T-cell (primary cell): ENCODE results near the gene KIAA2012. TPM values are rescaled to one million over a fixed set of nuclear protein-coding genes. Genes with fewer than 3 reads are reported as not detected.

Experiments
- ATAC-seq, 4 experiments: fragments of 200-7000 bp in 3 of 4; fragments of 150-1000 bp in 1 of 4; cut with Tn5 transposase; replicated peaks in 1 of 4; 1 replicate in 3 of 4; 2 replicates in 1 of 4; pipeline ENCODE4 v1.10.0; 2021; ENCODE audit warnings: moderate library complexity in 3 of 4, mild to moderate bottlenecking in 2 of 4, moderate number of reproducible peaks in 1 of 4
- CTCF ChIA-PET, 2 donors: fragments of 300-600 bp; sonication (Branson Sonifier 250); formaldehyde crosslinking; loops; one replicate each; lab custom pipeline; 2022; ENCODE audit warnings: antibody characterized with exemption in 2 of 2; lab: Charles Lee
- POLR2A ChIA-PET, 2 donors: fragments of 300-600 bp; sonication (Branson Sonifier 250); formaldehyde crosslinking; loops; one replicate each; lab custom pipeline; 2022; ENCODE audit warnings: antibody characterized with exemption in 2 of 2; lab: Charles Lee
- DNase-seq, 35 experiments: peaks; one replicate each; pipeline versions ENCODE4 v3.0.0 to v3.0.0-alpha.2; 2013 to 2023
- H3K27ac ChIP-seq: one replicate; pipeline ENCODE4 v1.5.1; 2013; ENCODE audit warnings: low read length
- H3K27me3 ChIP-seq, 2 experiments: replicated peaks in 1 of 2; 1 replicate in 1 of 2; 2 replicates in 1 of 2; pipeline versions ENCODE4 v1.6.1 to v1.7.0; 2013; ENCODE audit warnings: low read length in 1 of 2, mixed read lengths in 1 of 2; ENCODE audit not compliant: control insufficient read depth in 2 of 2, insufficient read depth in 2 of 2; ENCODE audit errors: extremely low read depth in 1 of 2
- H3K36me3 ChIP-seq, 2 donors: 1 replicate in 1 of 2; 2 replicates in 1 of 2; pipeline versions ENCODE4 v1.6.1 to v1.7.0; 2013; ENCODE audit warnings: low read length in 1 of 2; ENCODE audit not compliant: control insufficient read depth in 2 of 2, insufficient read depth in 1 of 2; ENCODE audit errors: extremely low read depth in 1 of 2
- H3K4me1 ChIP-seq, 2 experiments: 1 replicate in 1 of 2; 2 replicates in 1 of 2; pipeline versions ENCODE4 v1.6.1 to v1.7.0; 2013; ENCODE audit warnings: low read length in 2 of 2, mixed read lengths in 1 of 2; ENCODE audit not compliant: insufficient read depth in 2 of 2, control insufficient read depth in 1 of 2; ENCODE audit errors: extremely low read depth in 1 of 2
- H3K4me3 ChIP-seq, 2 donors: 1 replicate in 1 of 2; 2 replicates in 1 of 2; pipeline versions ENCODE4 v1.5.1 to v1.7.0; 2013; ENCODE audit warnings: mild to moderate bottlenecking in 2 of 2, low read length in 1 of 2, moderate library complexity in 1 of 2; ENCODE audit not compliant: control insufficient read depth in 1 of 2; ENCODE audit errors: extremely low read depth in 1 of 2
- H3K9me3 ChIP-seq: 2 replicates; pipeline ENCODE4 v1.7.0; 2013
- H3K27ac Mint-ChIP-seq, 2 donors: one replicate each; pipeline ENCODE4 v1.8.0; 2020 to 2021; ENCODE audit warnings: mild to moderate bottlenecking in 2 of 2, mixed read lengths in 2 of 2
- H3K27me3 Mint-ChIP-seq, 2 donors: one replicate each; pipeline ENCODE4 v1.8.0; 2021 to 2022; ENCODE audit warnings: mixed read lengths in 2 of 2
- H3K36me3 Mint-ChIP-seq: one replicate; pipeline ENCODE4 v1.8.0; 2021; ENCODE audit warnings: mixed read lengths
- H3K4me1 Mint-ChIP-seq, 3 donors: one replicate each; pipeline ENCODE4 v1.8.0; 2020 to 2022; ENCODE audit warnings: mixed read lengths in 3 of 3, mild to moderate bottlenecking in 1 of 3
- H3K4me3 Mint-ChIP-seq, 3 donors: one replicate each; pipeline ENCODE4 v1.8.0; 2020 to 2022; ENCODE audit warnings: mild to moderate bottlenecking in 3 of 3, mixed read lengths in 3 of 3, moderate library complexity in 3 of 3
- H3K9me3 Mint-ChIP-seq, 3 donors: one replicate each; pipeline ENCODE4 v1.8.0; 2020 to 2022; ENCODE audit warnings: mixed read lengths in 3 of 3
- WGBS: methylation state at CpG from one replicate; pipeline ENCODE4 v1.1.5; 2013; ENCODE audit warnings: missing lambda C conversion rate; ENCODE audit not compliant: insufficient coverage; 5-methylcytosine and 5-hydroxymethylcytosine counted together
- total RNA-seq, 35 experiments: library from RNA in 6 of 35; stranded (reverse) in 6 of 35; fragments of 120-200 nt in 1 of 35; gene quantifications; one replicate each; pipeline versions ENCODE4 v1.2.1 to v1.2.4 and lab custom pipeline; 2013 to 2026

KIAA2012 gene
- total RNA-seq, 5 donors from 2014 or later (not counting 1 experiment from before 2014, with no cell fraction given) = not detected

- H3K4me3 ChIP-seq = no peak overlapping the region
- no peaks in the 10 kb centered on the region for H3K36me3 Mint-ChIP-seq
- H3K9me3 Mint-ChIP-seq = peaks cover 5 to 14% (median 8%) of the 10 kb centered on the region in 3 donors
- DNase-seq = no peak
- H3K27me3 Mint-ChIP-seq = peaks cover 10 to 19% of the 10 kb centered on the region in 2 donors
- no peaks in the 10 kb centered on the region for H3K9me3 ChIP-seq
- no CpG with 5 or more reads among the region's 1 CpG for WGBS
- no peaks in the 10 kb centered on the region for H3K36me3 ChIP-seq
- no peak for ATAC-seq
- H3K27ac Mint-ChIP-seq = no peak overlapping the region
- no peaks in the 10 kb centered on the region for H3K4me1 ChIP-seq
- H3K27ac ChIP-seq = no peak overlapping the region
- no peak overlapping the region for H3K4me3 Mint-ChIP-seq
- H3K4me1 Mint-ChIP-seq = no peaks in the 10 kb centered on the region
- ChIA-PET CTCF (no interaction called here), POLR2A (no interaction called here)
- H3K27me3 ChIP-seq = peaks cover 0 to under 1% of the 10 kb centered on the region in 2 experiments
Measured at GRCh38 chr2:202118168-202118567, 45.1 kb downstream of the KIAA2012 start.

GRCh38 chr2:202120828-202121227 is 47.8 kb downstream of the KIAA2012 start:
- no peaks in the 10 kb centered on the region for H3K36me3 ChIP-seq
- ChIA-PET CTCF (no interaction called here), POLR2A (no interaction called here)
- Mint-ChIP-seq H3K9me3 (peaks cover 5 to 14% (median 8%) of the 10 kb centered on the region in 3 donors), H3K4me3 (no peak overlapping the region), H3K4me1 (no peaks in the 10 kb centered on the region), H3K36me3 (no peaks in the 10 kb centered on the region), H3K27ac (no peak overlapping the region), H3K27me3 (peaks cover 16 to 23% of the 10 kb centered on the region in 2 donors)
- no peak overlapping the region for H3K27ac ChIP-seq
- ATAC-seq (no peak), DNase-seq (no peak)
- 100% methylated on average over 2 of the region's 3 CpGs for WGBS
- H3K27me3 ChIP-seq = peaks cover 0 to 3% of the 10 kb centered on the region in 2 experiments
- no peak overlapping the region for H3K4me3 ChIP-seq
- H3K4me1 ChIP-seq = no peaks in the 10 kb centered on the region
- no peaks in the 10 kb centered on the region for H3K9me3 ChIP-seq

GRCh38 chr2:202121532-202122162 is 48.6 kb downstream of the KIAA2012 start:
- Mint-ChIP-seq H3K36me3 (no peaks in the 10 kb centered on the region), H3K4me3 (no peak overlapping the region), H3K9me3 (peaks cover 5 to 14% (median 8%) of the 10 kb centered on the region in 3 donors), H3K4me1 (no peaks in the 10 kb centered on the region), H3K27ac (no peak overlapping the region), H3K27me3 (peaks cover 13 to 21% of the 10 kb centered on the region in 2 donors)
- DNase-seq (peak in 1 of 35 experiments; percentile 13), ATAC-seq (no peak)
- H3K27ac ChIP-seq = no peak overlapping the region
- ChIA-PET POLR2A (no interaction called here), CTCF (no interaction called here)
- peaks cover 0 to 3% of the 10 kb centered on the region in 2 experiments for H3K27me3 ChIP-seq
- no peaks in the 10 kb centered on the region for H3K9me3 ChIP-seq
- H3K4me1 ChIP-seq = no peaks in the 10 kb centered on the region
- WGBS = 43% methylated on average over 5 of the region's 9 CpGs
- H3K4me3 ChIP-seq = no peak overlapping the region
- H3K36me3 ChIP-seq = no peaks in the 10 kb centered on the region

GRCh38 chr2:202122163-202122540 is 49.1 kb downstream of the KIAA2012 start:
- Histone ChIP-seq H3K27ac (no peak overlapping the region), H3K36me3 (no peaks in the 10 kb centered on the region), H3K4me1 (no peaks in the 10 kb centered on the region), H3K4me3 (no peak overlapping the region), H3K9me3 (no peaks in the 10 kb centered on the region), H3K27me3 (peaks cover 0 to 3% of the 10 kb centered on the region in 2 experiments)
- no peaks in the 10 kb centered on the region for H3K36me3 Mint-ChIP-seq
- ATAC-seq (no peak), DNase-seq (no peak)
- 92% methylated on average over 4 of the region's 4 CpGs for WGBS
- H3K4me1 Mint-ChIP-seq = no peaks in the 10 kb centered on the region
- H3K9me3 Mint-ChIP-seq = peaks cover 5 to 14% (median 8%) of the 10 kb centered on the region in 3 donors
- CTCF ChIA-PET = no interaction called here
- no peak overlapping the region for H3K27ac Mint-ChIP-seq
- POLR2A ChIA-PET = no interaction called here
- no peak overlapping the region for H3K4me3 Mint-ChIP-seq
- peaks cover 10 to 18% of the 10 kb centered on the region in 2 donors for H3K27me3 Mint-ChIP-seq

- POLR2A ChIA-PET = no interaction called here
- ATAC-seq = no peak
- Histone ChIP-seq H3K4me1 (no peaks in the 10 kb centered on the region), H3K27me3 (peaks cover 0 to 3% of the 10 kb centered on the region in 2 experiments), H3K27ac (no peak overlapping the region), H3K4me3 (no peak overlapping the region), H3K36me3 (no peaks in the 10 kb centered on the region), H3K9me3 (no peaks in the 10 kb centered on the region)
- Mint-ChIP-seq H3K4me3 (no peak overlapping the region), H3K27me3 (peaks cover 9 to 18% of the 10 kb centered on the region in 2 donors), H3K9me3 (peaks cover 5 to 14% (median 8%) of the 10 kb centered on the region in 3 donors), H3K27ac (no peak overlapping the region), H3K4me1 (no peaks in the 10 kb centered on the region), H3K36me3 (no peaks in the 10 kb centered on the region)
- CTCF ChIA-PET = no interaction called here
- WGBS = 67% methylated on average over 12 of the region's 19 CpGs
- no peak for DNase-seq
Measured at GRCh38 chr2:202122980-202123720, 50.1 kb downstream of the KIAA2012 start.

- ATAC-seq (no peak), DNase-seq (no peak)
- ChIA-PET POLR2A (no interaction called here), CTCF (no interaction called here)
- Histone ChIP-seq H3K27me3 (peaks cover 0 to 3% of the 10 kb centered on the region in 2 experiments), H3K9me3 (no peaks in the 10 kb centered on the region), H3K4me1 (no peaks in the 10 kb centered on the region), H3K4me3 (no peak overlapping the region), H3K36me3 (no peaks in the 10 kb centered on the region), H3K27ac (no peak overlapping the region)
- Mint-ChIP-seq H3K4me3 (no peak overlapping the region), H3K4me1 (no peaks in the 10 kb centered on the region), H3K27me3 (peaks cover 6 to 16% of the 10 kb centered on the region in 2 donors), H3K27ac (no peak overlapping the region), H3K36me3 (no peaks in the 10 kb centered on the region), H3K9me3 (peaks cover 5 to 14% (median 8%) of the 10 kb centered on the region in 3 donors)
- WGBS = 43% methylated on average over 1 of the region's 2 CpGs
Measured at GRCh38 chr2:202124286-202124685, 51.2 kb downstream of the KIAA2012 start.
